Measurements from ENCODE around the gene PYGB.
A peak's percentile ranks its signal among the peaks of the same experiment; 100 is the strongest.

PYGB gene

DNA sequence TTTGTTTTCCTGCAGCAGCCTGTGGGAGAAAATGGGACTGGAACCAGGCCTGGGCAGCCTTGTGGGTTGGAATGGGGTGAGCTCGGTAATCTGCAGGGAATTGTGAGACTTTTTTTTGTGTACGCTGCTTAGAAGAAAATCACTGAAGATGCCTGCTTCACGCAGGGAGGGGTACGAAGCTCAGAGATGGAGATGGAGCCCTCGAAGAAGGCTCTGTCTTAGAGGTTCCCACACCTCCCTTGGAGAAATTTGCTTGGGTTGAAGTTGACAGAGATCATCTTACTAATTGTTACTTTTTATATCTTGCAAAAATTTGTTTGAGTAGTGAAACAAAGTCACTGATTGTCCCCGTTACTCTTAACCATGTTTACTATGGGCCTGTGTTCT is 894 bp downstream of the PYGB start:
- H3K4me3 ChIP-seq (ENCODE audit: low read depth, low read length): peak overlapping the region; percentile 72
- H3K36me3 ChIP-seq (replicated peaks): peaks cover 21% of the 10 kb centered on the region
- DNase-seq: no peak
- H3K27ac ChIP-seq: peak overlapping the region; percentile 77
- in situ Hi-C loops (cut with HindIII; ENCODE audit: low pct_ligation_motif_present, low sequenced_read_pairs): no loop called here
- H3K27me3 ChIP-seq (replicated peaks): no peaks in the 10 kb centered on the region
- TF ChIP-seq, protein P1, sequence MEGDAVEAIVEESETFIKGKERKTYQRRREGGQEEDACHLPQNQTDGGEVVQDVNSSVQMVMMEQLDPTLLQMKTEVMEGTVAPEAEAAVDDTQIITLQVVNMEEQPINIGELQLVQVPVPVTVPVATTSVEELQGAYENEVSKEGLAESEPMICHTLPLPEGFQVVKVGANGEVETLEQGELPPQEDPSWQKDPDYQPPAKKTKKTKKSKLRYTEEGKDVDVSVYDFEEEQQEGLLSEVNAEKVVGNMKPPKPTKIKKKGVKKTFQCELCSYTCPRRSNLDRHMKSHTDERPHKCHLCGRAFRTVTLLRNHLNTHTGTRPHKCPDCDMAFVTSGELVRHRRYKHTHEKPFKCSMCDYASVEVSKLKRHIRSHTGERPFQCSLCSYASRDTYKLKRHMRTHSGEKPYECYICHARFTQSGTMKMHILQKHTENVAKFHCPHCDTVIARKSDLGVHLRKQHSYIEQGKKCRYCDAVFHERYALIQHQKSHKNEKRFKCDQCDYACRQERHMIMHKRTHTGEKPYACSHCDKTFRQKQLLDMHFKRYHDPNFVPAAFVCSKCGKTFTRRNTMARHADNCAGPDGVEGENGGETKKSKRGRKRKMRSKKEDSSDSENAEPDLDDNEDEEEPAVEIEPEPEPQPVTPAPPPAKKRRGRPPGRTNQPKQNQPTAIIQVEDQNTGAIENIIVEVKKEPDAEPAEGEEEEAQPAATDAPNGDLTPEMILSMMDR (IDR thresholded peaks at IDR 0.05; ENCODE audit: low read depth, low read length, missing control alignments): no peak

DNA sequence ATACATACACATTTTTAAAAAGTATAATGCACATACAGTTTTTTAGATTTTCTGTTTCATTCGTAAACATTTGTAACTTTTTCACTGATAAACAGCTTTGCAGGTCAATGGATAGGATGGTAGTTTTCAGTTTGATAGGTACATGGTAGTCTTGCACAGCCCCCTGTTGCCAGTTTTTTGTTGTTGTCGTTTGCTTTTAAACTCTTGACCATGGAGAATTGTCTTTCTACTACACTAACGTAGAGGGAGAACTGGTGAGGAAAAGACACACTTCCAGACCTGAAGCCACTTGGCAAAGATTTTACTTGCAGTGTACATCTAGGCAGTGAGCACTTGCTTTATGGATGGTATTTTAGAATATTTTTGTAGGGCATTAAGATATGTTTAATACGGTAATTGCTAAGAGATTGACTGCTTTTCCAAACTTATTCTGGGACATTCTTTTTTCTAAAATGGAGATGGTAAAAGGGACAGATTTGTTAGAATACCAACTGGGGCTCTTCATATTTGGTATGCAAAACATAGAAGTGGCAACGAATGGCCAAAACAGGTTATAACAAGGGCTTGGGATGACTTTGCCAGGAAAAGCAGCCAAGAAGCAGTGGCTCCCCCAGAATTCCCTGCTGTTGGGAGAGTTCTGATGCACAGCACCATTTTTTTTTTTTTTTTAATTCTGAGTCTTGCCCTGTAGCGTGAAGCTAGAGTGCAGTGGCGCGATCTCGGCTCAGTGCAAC is 1.5 kb downstream of the PYGB start:
- Histone ChIP-seq H3K27ac (peak overlapping the region; percentile 77), H3K4me3 (ENCODE audit: low read depth, low read length) (peak overlapping the region; percentile 72), H3K36me3 (replicated peaks) (peaks cover 22% of the 10 kb centered on the region), H3K27me3 (replicated peaks) (no peaks in the 10 kb centered on the region)
- TF ChIP-seq, protein P1 (IDR thresholded peaks at IDR 0.05; ENCODE audit: low read depth, low read length, missing control alignments): peak; percentile 16
- no peak for DNase-seq
- in situ Hi-C loops (cut with HindIII; ENCODE audit: low pct_ligation_motif_present, low sequenced_read_pairs): no loop called here

DNA sequence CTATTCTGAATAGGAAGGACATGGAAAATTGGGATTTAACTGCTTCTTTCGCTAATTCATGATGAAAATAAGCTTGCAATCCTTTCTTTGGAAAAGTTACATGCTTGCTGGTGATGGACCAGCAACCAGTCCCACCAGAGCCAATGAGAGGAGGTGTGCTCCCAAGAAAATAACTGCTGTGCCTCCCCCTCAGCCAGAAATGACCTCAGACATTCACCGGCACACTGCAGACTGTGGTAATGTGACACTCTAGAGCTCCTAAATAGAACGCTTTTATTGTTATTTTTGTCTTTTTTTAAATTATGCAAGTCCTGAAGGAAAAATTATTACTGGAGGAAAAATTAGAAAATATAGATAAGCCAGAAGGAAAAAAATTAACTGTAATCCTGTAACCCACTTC is 2.6 kb downstream of the PYGB start:
- DNase-seq: no peak
- Histone ChIP-seq H3K36me3 (replicated peaks) (peaks cover 32% of the 10 kb centered on the region), H3K27ac (no peak overlapping the region), H3K27me3 (replicated peaks) (no peaks in the 10 kb centered on the region), H3K4me3 (ENCODE audit: low read depth, low read length) (peak overlapping the region; percentile 72)
- TF ChIP-seq, protein P1 (IDR thresholded peaks at IDR 0.05; ENCODE audit: low read depth, low read length, missing control alignments): no peak
- in situ Hi-C loops (cut with HindIII; ENCODE audit: low pct_ligation_motif_present, low sequenced_read_pairs): no loop called here

DNA sequence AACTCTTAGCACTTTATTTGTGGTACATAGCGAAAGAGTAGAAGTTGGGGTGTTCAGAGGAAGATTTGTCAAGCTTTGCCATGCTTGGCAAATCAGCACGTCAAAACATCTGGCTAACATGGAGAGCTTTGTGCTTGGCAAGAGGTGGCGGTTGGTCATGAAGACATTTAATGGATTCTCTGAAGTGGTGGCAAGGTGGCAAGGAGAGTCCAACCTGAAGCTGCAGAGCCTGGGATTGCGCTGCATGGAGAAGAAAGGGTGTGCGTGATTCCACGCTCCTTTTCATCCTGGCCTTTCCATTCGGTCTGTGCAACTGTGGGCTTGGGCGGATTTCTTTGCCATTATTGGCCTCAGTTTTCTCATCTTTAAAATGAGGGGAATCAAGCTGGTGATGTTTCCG is 3.1 kb downstream of the PYGB start:
- Histone ChIP-seq H3K27me3 (replicated peaks) (no peaks in the 10 kb centered on the region), H3K36me3 (replicated peaks) (peaks cover 32% of the 10 kb centered on the region), H3K4me3 (ENCODE audit: low read depth, low read length) (peak overlapping the region; percentile 72), H3K27ac (no peak overlapping the region)
- no peak for DNase-seq
- in situ Hi-C loops (cut with HindIII; ENCODE audit: low pct_ligation_motif_present, low sequenced_read_pairs): no loop called here
- TF ChIP-seq, protein P1 (IDR thresholded peaks at IDR 0.05; ENCODE audit: low read depth, low read length, missing control alignments): no peak

DNA sequence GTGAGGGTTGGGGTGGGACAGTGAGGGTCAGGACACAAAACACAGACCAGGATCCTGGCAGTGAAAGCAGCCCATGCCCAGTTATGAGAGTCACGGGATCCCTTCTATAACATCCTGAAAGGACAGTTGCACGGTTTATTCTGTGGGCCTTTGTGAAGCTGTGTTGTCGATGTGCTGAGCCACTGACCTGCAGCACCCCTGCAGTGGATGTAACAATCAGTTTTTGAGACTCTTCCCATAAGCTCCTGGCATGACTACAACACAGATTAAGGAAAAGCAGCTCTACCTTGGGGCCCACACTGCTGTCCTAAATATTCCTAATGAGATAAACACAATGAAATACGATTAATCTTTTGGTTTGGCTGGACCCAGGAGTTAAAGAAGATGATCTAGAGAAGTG is 3.7 kb downstream of the PYGB start:
- Histone ChIP-seq H3K36me3 (replicated peaks) (peaks cover 34% of the 10 kb centered on the region), H3K27ac (no peak overlapping the region), H3K4me3 (ENCODE audit: low read depth, low read length) (peak overlapping the region; percentile 72), H3K27me3 (replicated peaks) (no peaks in the 10 kb centered on the region)
- no peak for DNase-seq
- TF ChIP-seq, protein P1 (IDR thresholded peaks at IDR 0.05; ENCODE audit: low read depth, low read length, missing control alignments): no peak
- in situ Hi-C loops (cut with HindIII; ENCODE audit: low pct_ligation_motif_present, low sequenced_read_pairs): no loop called here

DNA sequence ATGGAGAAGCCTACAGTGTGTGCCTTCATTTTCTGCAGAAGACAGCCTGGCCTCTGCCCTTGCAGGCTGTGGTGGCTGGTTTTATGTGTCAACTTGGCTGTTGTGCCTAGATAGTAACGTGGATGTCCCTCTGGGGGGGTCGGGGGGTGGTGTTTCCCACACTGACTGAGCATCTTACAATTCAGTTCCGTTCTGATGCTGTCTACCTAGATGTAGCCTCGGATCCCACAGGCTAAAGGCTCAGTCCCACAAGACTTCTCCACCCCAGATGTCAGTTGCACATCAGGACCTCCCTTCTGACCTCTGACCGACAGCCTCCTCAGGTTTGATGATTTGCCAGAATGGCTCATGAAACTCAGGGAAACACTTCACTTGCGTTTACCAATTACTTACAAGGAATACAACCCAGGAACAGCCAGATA is 4.4 kb downstream of the PYGB start:
- no peak for DNase-seq
- peaks cover 35% of the 10 kb centered on the region for H3K36me3 ChIP-seq (replicated peaks)
- no peaks in the 10 kb centered on the region for H3K27me3 ChIP-seq (replicated peaks)
- peak overlapping the region; percentile 17 for H3K4me3 ChIP-seq (ENCODE audit: low read depth, low read length)
- TF ChIP-seq, protein P1 (IDR thresholded peaks at IDR 0.05; ENCODE audit: low read depth, low read length, missing control alignments): no peak
- in situ Hi-C loops (cut with HindIII; ENCODE audit: low pct_ligation_motif_present, low sequenced_read_pairs): no loop called here
- H3K27ac ChIP-seq: no peak overlapping the region

All from brain microvascular endothelial cell (primary cell).